Large intestine (tissue), 3 donors: ENCODE data around the gene PKN2. TPM values are rescaled to one million over a fixed set of nuclear protein-coding genes. Genes with fewer than 3 reads are reported as not detected.

ENCODE experiments used
- DNase-seq, 2 donors: peaks; one replicate each; pipeline versions ENCODE4 v3.0.0 to v3.0.0-alpha.2; 2013
- H3K27ac ChIP-seq: one replicate; pipeline ENCODE4 v1.5.1; 2013; ENCODE audit warnings: low read length
- H3K27me3 ChIP-seq: 2 replicates; pipeline ENCODE4 v1.6.1; 2013; ENCODE audit warnings: low read length; ENCODE audit not compliant: control insufficient read depth, insufficient read depth
- H3K36me3 ChIP-seq: 2 replicates; pipeline ENCODE4 v1.6.1; 2013; ENCODE audit warnings: low read length; ENCODE audit not compliant: control insufficient read depth, insufficient read depth
- H3K4me1 ChIP-seq: one replicate; pipeline ENCODE4 v1.6.1; 2013; ENCODE audit warnings: low read length; ENCODE audit not compliant: control insufficient read depth, insufficient read depth
- H3K4me3 ChIP-seq: one replicate; pipeline ENCODE4 v1.5.1; 2013; ENCODE audit warnings: low read length
- H3K9me3 ChIP-seq: one replicate; pipeline ENCODE4 v1.6.1; 2013; ENCODE audit warnings: mild to moderate bottlenecking, low read depth, low read length, moderate library complexity; ENCODE audit not compliant: control insufficient read depth
- WGBS: methylation state at CpG from one replicate; pipeline ENCODE4 v1.1.5; 2013; ENCODE audit warnings: low lambda C conversion rate; ENCODE audit not compliant: insufficient coverage; 5-methylcytosine and 5-hydroxymethylcytosine counted together
- polyA plus RNA-seq: library from polyadenylated mRNA; unstranded; fragments of 120-200 nt; gene quantifications from one replicate; pipeline ENCODE4 v1.2.1, GENCODE V29; 2013

Gene PKN2
- polyA plus RNA-seq, 1 donor, result 56.0 TPM

GRCh38 chr1:88746916-88747315 is 62.8 kb downstream of the PKN2 start:
- Histone ChIP-seq H3K4me3 (no peak overlapping the region), H3K27me3 (no peaks in the 10 kb centered on the region), H3K27ac (no peak overlapping the region), H3K36me3 (peaks cover 24% of the 10 kb centered on the region), H3K9me3 (no peaks in the 10 kb centered on the region), H3K4me1 (no peaks in the 10 kb centered on the region)
- WGBS, result 100% methylated on average over 2 of the region's 2 CpGs
- DNase-seq, result no peak

- no peak for DNase-seq
- Histone ChIP-seq H3K27me3 (no peaks in the 10 kb centered on the region), H3K36me3 (peaks cover 12% of the 10 kb centered on the region), H3K4me1 (no peaks in the 10 kb centered on the region), H3K4me3 (no peak overlapping the region), H3K27ac (no peak overlapping the region), H3K9me3 (no peaks in the 10 kb centered on the region)
- WGBS, result 88% methylated on average over 3 of the region's 4 CpGs
Observed at GRCh38 chr1:88751714-88752113, 67.6 kb downstream of the PKN2 start.

- WGBS, result no CpG with 5 or more reads among the region's 6 CpGs
- Histone ChIP-seq H3K4me3 (no peak overlapping the region), H3K9me3 (no peaks in the 10 kb centered on the region), H3K36me3 (peaks cover 10% of the 10 kb centered on the region), H3K27me3 (no peaks in the 10 kb centered on the region), H3K4me1 (no peaks in the 10 kb centered on the region), H3K27ac (no peak overlapping the region)
- DNase-seq, result no peak
Observed at GRCh38 chr1:88753506-88753905, 69.4 kb downstream of the PKN2 start.

DNA sequence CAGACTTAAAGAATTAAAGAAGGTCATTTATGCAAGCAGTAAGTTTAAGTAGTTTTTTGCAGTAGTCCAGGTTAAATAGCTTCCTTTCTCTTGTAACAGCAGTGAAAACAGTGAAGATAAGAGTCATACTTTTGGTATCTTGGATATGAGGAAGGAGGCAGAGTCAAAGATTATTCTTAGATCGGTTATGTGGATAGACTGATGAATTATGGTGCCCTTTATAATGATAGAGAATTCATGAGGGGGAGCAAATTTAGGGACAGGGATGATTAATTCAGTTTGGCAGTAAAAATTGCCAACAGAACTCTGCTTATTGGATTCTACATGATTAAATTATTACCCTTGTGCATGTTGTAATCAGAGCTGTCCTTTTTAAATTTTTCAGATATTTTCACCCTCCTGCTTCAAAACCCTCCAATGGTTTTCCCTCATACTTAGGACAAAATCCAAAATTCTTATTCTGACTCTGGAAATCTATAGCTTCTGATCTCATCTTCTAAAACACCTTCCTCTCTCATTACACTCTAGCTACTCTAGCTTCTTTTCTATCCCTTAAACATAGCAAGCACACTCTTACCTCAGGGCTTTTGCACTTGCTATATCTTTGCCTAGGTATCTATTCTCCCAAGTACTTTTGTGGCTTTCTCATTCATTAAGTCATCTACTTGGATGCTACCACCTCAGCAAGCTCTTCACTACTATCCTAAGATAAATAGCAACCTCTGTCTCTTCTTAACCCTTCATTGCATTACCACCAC is 79.8 kb downstream of the PKN2 start:
- 57% methylated on average over 1 of the region's 1 CpG for WGBS
- no peak overlapping the region for H3K27ac ChIP-seq

GRCh38 chr1:88768187-88768586 is 84.1 kb downstream of the PKN2 start:
- Histone ChIP-seq H3K36me3 (peaks cover 26% of the 10 kb centered on the region), H3K9me3 (no peaks in the 10 kb centered on the region), H3K4me1 (peaks cover 2% of the 10 kb centered on the region), H3K4me3 (no peak overlapping the region), H3K27me3 (no peaks in the 10 kb centered on the region), H3K27ac (no peak overlapping the region)
- DNase-seq, result no peak

More for the DNA sequence above, 79.8 kb downstream of the PKN2 start:
- DNase-seq, result peak in 1 of 2 donors; percentile 1
- Histone ChIP-seq H3K4me3 (no peak overlapping the region), H3K4me1 (no peaks in the 10 kb centered on the region), H3K9me3 (no peaks in the 10 kb centered on the region), H3K27me3 (no peaks in the 10 kb centered on the region), H3K36me3 (peaks cover 18% of the 10 kb centered on the region)

GRCh38 chr1:88768816-88769215 is 84.7 kb downstream of the PKN2 start:
- H3K27ac ChIP-seq, result no peak overlapping the region
- WGBS, result 100% methylated on average over 2 of the region's 5 CpGs
- no peaks in the 10 kb centered on the region for H3K9me3 ChIP-seq
- peaks cover 33% of the 10 kb centered on the region for H3K36me3 ChIP-seq
- no peak for DNase-seq
- H3K27me3 ChIP-seq, result no peaks in the 10 kb centered on the region
- peaks cover 8% of the 10 kb centered on the region for H3K4me1 ChIP-seq
- H3K4me3 ChIP-seq, result no peak overlapping the region

GRCh38 chr1:88773540-88774150 is 89.6 kb downstream of the PKN2 start:
- Histone ChIP-seq H3K36me3 (peaks cover 48% of the 10 kb centered on the region), H3K27ac (peak overlapping the region; percentile 98), H3K9me3 (peaks cover 6% of the 10 kb centered on the region), H3K4me1 (peaks cover 19% of the 10 kb centered on the region), H3K4me3 (no peak overlapping the region), H3K27me3 (no peaks in the 10 kb centered on the region)
- WGBS, result no CpG with 5 or more reads among the region's 3 CpGs
- peak; percentile 27 to 71 for DNase-seq

DNA sequence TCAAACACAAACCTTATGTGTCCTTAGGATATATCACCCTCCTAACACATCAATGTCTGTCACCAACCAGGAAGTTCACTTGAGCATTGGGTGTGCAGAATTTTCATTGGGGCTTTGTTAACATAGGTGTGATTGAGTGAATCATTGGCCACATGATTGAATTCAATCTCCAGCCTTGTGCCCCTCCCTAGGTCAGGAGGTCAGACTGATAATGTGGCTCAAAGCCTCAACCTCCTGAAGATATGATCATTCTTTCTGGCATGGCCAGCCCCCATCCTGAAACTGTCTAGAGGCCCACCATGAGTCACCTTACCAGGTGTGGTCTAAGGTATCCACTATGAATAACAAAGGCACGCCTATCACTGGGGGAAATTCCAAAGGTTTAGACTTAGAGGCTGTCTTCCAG is 90.1 kb downstream of the PKN2 start:
- DNase-seq, result peak; percentile 89 to 96
- no CpG with 5 or more reads among the region's 1 CpG for WGBS

DNA sequence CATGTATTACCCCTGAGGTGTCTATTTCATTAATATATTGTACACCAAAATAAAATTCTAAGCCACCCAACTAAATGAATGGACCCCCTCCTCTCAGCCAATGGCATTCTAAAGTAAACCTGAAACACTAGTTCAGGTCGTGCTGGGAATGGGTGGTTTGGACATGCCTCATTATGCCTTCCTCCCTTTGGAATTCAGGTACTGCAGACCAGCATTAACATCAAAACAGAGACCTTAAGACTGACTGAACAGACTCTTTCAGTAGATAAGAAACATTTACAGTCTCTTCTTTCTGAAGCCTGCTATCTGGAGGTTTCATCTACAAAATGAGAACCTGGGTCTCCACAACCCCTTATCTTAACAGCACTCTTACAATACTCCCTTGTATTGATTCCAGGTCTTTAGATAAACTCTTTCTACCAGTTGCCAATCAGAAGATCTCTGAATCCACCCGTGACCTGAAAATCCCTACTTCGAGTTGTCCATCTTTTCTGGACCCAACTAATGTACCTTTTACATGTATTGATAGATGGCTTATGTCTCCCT is 93.6 kb downstream of the PKN2 start:
- H3K27ac ChIP-seq, result no peak overlapping the region
- no peak for DNase-seq
- peaks cover 6% of the 10 kb centered on the region for H3K9me3 ChIP-seq
- H3K4me1 ChIP-seq, result peaks cover 19% of the 10 kb centered on the region
- no peaks in the 10 kb centered on the region for H3K27me3 ChIP-seq
- peaks cover 44% of the 10 kb centered on the region for H3K36me3 ChIP-seq
- no peak overlapping the region for H3K4me3 ChIP-seq
- no CpG with 5 or more reads among the region's 3 CpGs for WGBS

More for the DNA sequence above, 90.1 kb downstream of the PKN2 start:
- Histone ChIP-seq H3K27ac (peak overlapping the region; percentile 98), H3K4me1 (peaks cover 19% of the 10 kb centered on the region), H3K36me3 (peaks cover 48% of the 10 kb centered on the region), H3K4me3 (no peak overlapping the region), H3K27me3 (no peaks in the 10 kb centered on the region), H3K9me3 (peaks cover 6% of the 10 kb centered on the region)

DNA sequence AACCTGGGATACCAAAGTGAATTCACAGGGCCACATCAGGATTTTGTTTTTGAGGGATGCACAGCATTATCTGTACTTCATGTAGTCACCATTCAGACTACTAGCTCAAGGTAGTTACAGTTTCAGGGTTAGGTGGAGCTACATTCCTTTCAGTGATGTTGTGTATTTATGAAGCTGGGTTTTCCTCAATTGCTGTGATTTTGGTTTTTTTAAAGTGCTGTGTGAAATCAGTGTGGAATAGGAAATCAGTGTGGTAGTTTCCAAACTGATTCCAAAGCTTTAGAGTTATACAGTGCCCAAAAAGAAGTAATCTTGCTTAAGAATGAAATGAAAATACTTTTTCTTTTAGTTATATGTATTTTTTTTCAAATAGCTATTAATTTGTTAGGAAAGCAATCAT is 95.8 kb downstream of the PKN2 start:
- Histone ChIP-seq H3K27ac (no peak overlapping the region), H3K27me3 (no peaks in the 10 kb centered on the region), H3K36me3 (peaks cover 42% of the 10 kb centered on the region), H3K4me3 (no peak overlapping the region), H3K4me1 (peaks cover 4% of the 10 kb centered on the region), H3K9me3 (peaks cover 6% of the 10 kb centered on the region)
- DNase-seq, result no peak

- Histone ChIP-seq H3K27me3 (no peaks in the 10 kb centered on the region), H3K4me1 (no peaks in the 10 kb centered on the region), H3K4me3 (no peak overlapping the region), H3K36me3 (peaks cover 44% of the 10 kb centered on the region), H3K9me3 (peaks cover 6% of the 10 kb centered on the region), H3K27ac (no peak overlapping the region)
- DNase-seq, result no peak
Observed at GRCh38 chr1:88780485-88780884, 96.4 kb downstream of the PKN2 start.
